HG02678 (cell line): Measurements from ENCODE around the gene CXorf65.

ENCODE experiments used
- ATAC-seq: cut with Tn5 transposase; IDR thresholded peaks from one replicate; pipeline ENCODE4 v1.9.1; 2021; ENCODE audit warnings: mild to moderate bottlenecking, moderate library complexity; ENCODE audit not compliant: unreplicated experiment

CXorf65 gene

GRCh38 chrX:71106427-71106826 lies at the start of gene CXorf65:
CXorf65 (minus strand) TSS chrX:71106740; CDS start chrX:71106556, 184 bp downstream.
- no peak for ATAC-seq

GRCh38 chrX:71154641-71155040 lies 48.1 kb upstream of the CXorf65 start:
- no peak for ATAC-seq

DNA sequence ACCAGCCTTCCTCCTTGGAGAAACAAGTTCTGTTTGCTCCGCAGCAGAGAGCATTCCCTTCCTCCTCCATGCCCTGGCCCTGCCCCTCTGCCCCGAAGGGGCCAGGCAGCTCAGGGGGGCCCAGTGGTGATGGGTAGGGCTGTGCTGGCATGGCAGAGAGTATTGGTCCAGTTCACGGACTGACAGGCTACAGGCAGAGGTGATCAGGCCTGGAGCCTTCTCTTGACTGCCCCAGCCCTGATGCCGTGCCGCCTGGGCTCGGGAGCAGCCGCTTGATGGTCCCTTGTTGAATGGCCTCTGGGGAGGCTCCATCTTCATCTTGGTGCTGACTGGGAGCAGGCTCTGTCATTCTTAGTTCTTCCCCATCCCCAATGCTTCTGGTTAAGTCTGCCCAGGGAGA lies 47.7 kb upstream of the CXorf65 start:
- ATAC-seq, result no peak

DNA sequence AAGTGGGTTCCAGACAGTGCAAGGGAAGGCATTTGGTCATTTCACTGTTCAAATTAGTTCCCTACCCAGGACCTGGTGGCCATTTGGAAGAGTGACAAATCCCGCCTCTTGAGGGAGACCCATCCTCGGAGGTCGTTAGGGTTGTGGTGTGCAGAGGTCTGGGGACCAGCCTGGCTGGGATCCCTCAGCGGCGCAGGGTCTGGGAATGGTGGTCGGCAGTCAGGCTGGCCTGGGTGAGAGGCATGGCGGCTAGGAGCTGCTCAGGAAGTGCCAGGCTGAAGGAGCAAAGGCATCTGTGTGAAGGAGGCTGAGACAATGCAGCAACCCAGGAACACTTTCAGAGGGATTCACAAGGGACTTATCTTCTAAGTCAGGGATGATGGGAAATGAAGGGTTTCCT lies 44.8 kb upstream of the CXorf65 start:
- ATAC-seq, result no peak

GRCh38 chrX:71148278-71148663 lies 41.7 kb upstream of the CXorf65 start:
- no peak for ATAC-seq

DNA sequence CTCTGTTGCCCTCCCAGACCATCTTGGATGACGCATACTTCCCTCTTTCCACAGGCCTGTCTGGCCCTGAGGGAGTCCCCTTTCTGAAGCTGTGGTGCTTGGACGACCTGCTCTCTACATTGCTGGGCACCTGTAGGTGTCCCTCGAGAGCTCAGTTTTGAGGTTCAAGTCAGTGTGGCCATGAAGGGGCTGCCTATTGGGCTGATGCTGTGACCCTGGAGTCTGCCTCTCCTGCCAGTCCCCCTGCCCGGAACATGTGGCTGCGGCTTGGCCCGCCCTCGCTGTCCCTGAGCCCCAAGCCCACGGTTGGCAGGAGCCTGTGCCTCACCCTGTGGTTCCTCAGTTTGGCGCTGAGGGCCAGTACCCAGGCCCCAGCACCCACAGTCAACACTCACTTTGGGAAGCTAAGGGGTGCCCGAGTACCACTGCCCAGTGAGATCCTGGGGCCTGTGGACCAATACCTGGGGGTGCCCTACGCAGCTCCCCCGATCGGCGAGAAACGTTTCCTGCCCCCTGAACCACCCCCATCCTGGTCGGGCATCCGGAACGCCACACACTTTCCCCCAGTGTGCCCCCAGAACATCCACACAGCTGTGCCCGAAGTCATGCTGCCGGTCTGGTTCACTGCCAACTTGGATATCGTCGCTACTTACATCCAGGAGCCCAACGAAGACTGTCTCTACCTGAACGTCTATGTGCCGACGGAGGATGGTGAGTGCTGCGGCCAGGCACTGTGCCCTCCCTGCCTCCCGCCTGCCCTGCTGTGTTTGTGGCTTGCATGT lies 41.1 kb upstream of the CXorf65 start:
- ATAC-seq, result no peak

DNA sequence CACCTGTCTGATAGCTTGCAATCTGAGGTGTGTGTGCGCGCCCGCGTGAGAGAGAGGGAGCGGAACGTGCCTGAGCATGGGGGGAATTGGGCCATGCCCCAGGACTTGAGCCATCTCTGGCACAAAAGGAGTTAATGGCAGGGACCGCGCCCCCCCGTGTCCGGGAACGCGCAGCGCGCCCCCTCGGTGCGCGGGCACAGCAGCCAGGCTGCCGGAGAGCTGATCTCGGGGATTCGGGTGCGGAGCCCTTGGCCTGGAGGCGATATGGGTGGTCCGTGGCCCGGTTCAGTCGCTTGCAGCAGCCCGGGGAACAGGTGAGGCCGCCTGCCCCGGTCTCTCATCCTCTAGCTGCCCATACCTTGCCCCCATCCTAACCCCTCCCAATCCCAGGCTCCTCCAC lies 38.1 kb upstream of the CXorf65 start, which contains the start of gene NLGN3:
Gene NLGN3, plus strand, starts transcription at position 191 of the 400 bp plus-strand sequence. CDS start 2,909 bp downstream, outside the sequence.
- ATAC-seq, result no peak

DNA sequence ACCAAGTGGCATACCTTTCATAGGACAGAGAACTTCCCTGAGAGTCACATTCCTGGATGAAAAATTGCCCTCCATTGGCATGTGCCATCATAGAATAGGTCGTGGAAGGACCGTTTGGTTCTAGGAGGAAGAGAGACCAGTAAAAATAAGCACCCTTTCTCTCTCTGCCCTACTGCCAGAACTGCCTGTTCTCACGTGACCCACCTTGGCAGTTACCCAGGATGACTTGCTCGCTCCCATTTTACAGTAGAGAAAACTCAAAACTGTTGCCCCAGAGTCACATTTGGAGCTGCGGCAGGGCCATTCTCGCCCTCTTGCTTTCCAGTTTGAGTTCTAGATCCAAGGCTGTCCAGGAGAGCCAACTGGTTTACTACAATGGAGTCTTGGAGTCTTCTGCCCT lies 37.0 kb upstream of the CXorf65 start:
- no peak for ATAC-seq

- ATAC-seq, result no peak
These were observed 33.9 kb upstream of the CXorf65 start for GRCh38 chrX:71140440-71140839.

GRCh38 chrX:71131510-71131909 lies 25.0 kb upstream of the CXorf65 start:
- no peak for ATAC-seq

GRCh38 chrX:71128915-71129765 lies 22.6 kb upstream of the CXorf65 start:
- ATAC-seq, result no peak

GRCh38 chrX:71128166-71128833 lies 21.8 kb upstream of the CXorf65 start:
- ATAC-seq, result no peak

GRCh38 chrX:71118985-71119535 lies 12.5 kb upstream of the CXorf65 start:
- no peak for ATAC-seq

DNA sequence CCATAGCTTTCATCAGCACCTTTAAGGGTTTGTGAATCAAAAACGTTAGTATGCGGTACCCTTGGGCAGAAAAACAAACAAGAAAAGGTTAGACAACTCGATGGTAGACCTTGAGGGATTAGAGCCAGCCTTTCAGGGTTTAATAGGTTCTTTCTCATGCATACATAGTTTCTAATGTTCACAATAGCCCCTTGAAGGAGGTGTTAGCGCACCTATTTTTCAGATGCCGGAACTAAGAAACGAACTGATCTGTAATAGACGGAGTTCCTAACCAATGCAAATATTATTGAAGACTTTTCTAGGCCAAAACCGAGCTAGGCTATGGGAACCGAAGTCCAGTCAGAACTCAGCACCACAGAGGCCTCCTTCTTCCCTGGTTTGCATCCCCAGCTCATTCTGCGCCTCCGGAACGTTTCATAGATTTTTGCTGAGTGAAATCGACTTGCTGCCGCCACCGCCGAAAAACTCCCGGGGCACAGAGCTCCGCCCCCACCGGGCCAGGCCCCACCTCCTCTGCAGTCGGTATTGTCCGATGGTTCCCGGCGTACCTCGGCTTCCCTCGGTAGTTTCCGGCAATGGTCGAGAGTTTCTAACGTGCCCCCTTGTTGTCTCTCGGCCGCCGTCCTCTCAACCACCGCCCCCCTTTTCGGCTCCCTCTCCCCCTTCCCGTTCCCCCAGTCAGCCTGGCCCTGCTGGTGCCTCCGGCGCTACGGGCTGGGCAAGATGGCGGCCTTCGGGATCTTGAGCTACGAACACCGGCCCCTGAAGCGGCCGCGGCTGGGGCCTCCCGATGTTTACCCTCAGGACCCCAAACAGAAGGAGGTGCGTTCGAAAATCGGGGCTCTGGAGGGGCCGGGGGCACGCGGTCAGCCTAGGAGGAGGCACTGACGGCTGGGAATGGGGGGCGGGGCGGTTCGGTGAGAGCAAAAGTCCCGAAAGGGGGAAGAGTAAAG lies 11.8 kb upstream of the CXorf65 start, which contains the start of gene MED12:
Gene MED12, plus strand, starts transcription at position 565 of the 953 bp plus-strand sequence. Its CDS starts 159 bp downstream, at position 724.
- peak; percentile 90 for ATAC-seq

GRCh38 chrX:71117358-71117757 lies 10.8 kb upstream of the CXorf65 start:
- ATAC-seq, result no peak

DNA sequence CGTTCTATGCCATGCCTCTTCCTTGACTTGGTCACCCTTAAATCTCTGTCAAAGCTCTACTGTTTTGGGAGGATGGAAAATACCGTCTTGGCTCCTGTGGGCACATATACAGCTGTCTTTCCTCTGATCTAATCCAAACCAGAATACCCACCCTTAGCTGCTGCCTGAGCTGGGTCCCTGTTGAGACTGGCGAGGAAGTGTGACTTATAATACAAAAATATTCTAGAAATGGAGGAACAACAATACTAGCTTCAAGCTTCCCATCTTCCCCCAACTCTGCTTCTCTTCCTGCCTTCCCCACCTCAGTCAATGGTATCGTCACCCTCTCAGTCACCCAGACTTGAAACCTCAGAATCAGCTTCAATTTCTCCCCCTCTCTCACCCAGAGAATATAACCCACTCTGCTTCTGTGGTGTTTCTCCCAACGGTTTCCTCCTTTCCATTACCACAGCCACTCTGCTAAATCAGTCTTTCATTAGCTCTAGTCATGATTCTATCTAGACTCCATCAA lies 5.4 kb upstream of the CXorf65 start:
- peak; percentile 30 for ATAC-seq

- ATAC-seq, result peak; percentile 95
These were observed 4.8 kb upstream of the CXorf65 start, which contains the start of gene IL2RG for GRCh38 chrX:71111141-71111843. IL2RG (minus strand) TSS chrX:71111577; CDS start chrX:71111539, 38 bp downstream.

DNA sequence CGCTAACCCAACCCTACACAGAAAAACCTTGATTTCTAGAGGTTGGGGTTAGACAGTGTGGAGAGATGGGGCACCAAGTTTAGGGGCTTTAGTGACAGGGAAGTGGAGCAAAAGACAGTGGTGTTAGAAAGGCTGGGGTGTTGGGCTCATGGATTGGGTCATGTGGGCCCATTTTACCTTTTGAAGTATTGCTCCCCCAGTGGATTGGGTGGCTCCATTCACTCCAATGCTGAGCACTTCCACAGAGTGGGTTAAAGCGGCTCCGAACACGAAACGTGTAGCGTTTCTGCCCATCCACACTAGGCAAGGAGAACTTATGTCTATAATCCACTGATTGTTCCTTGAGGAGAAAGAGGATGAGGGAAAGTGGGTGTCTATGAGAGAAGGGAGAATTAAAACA lies 2.5 kb upstream of the CXorf65 start:
- ATAC-seq, result no peak
